Right lobe of liver (tissue), 6 donors: Measurements from ENCODE around the gene RANBP17. TPM values are rescaled to one million over a fixed set of nuclear protein-coding genes. Genes with fewer than 3 reads are reported as not detected.
A peak's percentile ranks its signal among the peaks of the same experiment; 100 is the strongest.
"Not testable (repeated sequence)": the region's sequence is repeated elsewhere in the genome, so short reads cannot be mapped to it uniquely, and the experiment has no call there.

Source experiments
- ATAC-seq, 4 donors: fragments of 200-7000 bp; cut with Tn5 transposase; one replicate each; pipeline ENCODE4 v1.9.1; 2020; ENCODE audit warnings: mild to moderate bottlenecking in 4 of 4, moderate library complexity in 4 of 4
- DNase-seq, 3 donors: peaks; one replicate each; pipeline ENCODE4 v3.0.0-alpha.2; 2020
- H3K27ac ChIP-seq, 3 donors: fragments of 200-600 bp; one replicate each; pipeline ENCODE4 v1.8.0; 2022
- H3K27me3 ChIP-seq, 2 donors: fragments of 200-600 bp; one replicate each; pipeline ENCODE4 v1.8.0; 2022
- H3K36me3 ChIP-seq, 4 donors: fragments of 200-600 bp; sonication (generic) in 1 of 4; one replicate each; pipeline versions ENCODE4 v1.5.1 to v1.8.0; 2017 to 2022; ENCODE audit warnings: control low read depth in 1 of 4
- H3K4me1 ChIP-seq, 4 donors: fragments of 200-600 bp; sonication (generic) in 1 of 4; one replicate each; pipeline versions ENCODE4 v1.5.1 to v1.8.0; 2017 to 2022; ENCODE audit warnings: control low read depth in 1 of 4
- H3K4me3 ChIP-seq, 3 donors: fragments of 200-600 bp; one replicate each; pipeline ENCODE4 v1.8.0; 2022
- H3K9me3 ChIP-seq, 4 donors: fragments of 200-600 bp; sonication (generic) in 1 of 4; one replicate each; pipeline versions ENCODE4 v1.5.1 to v1.8.0; 2017 to 2022; ENCODE audit warnings: control low read depth in 1 of 4
- CTCF ChIP-seq, 4 donors: fragments of 200-600 bp in 3 of 4; fragments of 450-650 bp in 1 of 4; IDR thresholded peaks; one replicate each; pipeline versions ENCODE4 v1.5.1 to v1.8.0; 2016 to 2022; ENCODE audit warnings: antibody characterized with exemption in 4 of 4, mild to moderate bottlenecking in 2 of 4
- POLR2A ChIP-seq: fragments of 450-650 bp; IDR thresholded peaks from one replicate; pipeline ENCODE4 v1.6.1; 2017; ENCODE audit warnings: antibody characterized with exemption, mild to moderate bottlenecking
- WGBS: methylation state at CpG from one replicate; pipeline ENCODE4 v1.1.6; 2018; ENCODE audit warnings: low coverage, low lambda C conversion rate; ENCODE audit not compliant: insufficient coverage; ENCODE audit errors: missing lambda C conversion rate; 5-methylcytosine and 5-hydroxymethylcytosine counted together
- intact Hi-C, 2 donors: fragments of 100-400 bp; cut with DNase I; formaldehyde crosslinking; loops; one replicate each; pipeline versions ENCODE4 v1.11.2 to v1.14.1; 2022
- total RNA-seq, 6 experiments: library from RNA; depleted of rRNA in 2 of 6; stranded (reverse); fragments of >200 nt in 2 of 6; fragmentation: NEBNext Ultra II Directional in 3 of 6; extraction: Animal tissue kit (Norgen Biotek cat#: 25700) in 3 of 6; gene quantifications; one replicate each; pipeline versions ENCODE4 v1.1.0 to v1.2.4, GENCODE V29; 2016 to 2023
- donor health status: DM: no; HTN: yes; CAD: no.
- donor health status: DM: no; HTN: no; CAD: no.
- donor health status: DM: no; HTN: no; CAD: no.
- donor health status: DM: no; HTN: yes; CAD: no.
- donor health status: DM: no; HTN: yes; CAD: no.

Gene RANBP17
- total RNA-seq, 6 experiments from 2014 or later: 1.5 to 5.7 (median 4.7) TPM

GRCh38 chr5:171158581-171158980, 296.8 kb downstream of the RANBP17 start:
- Histone ChIP-seq H3K4me3 (no peak overlapping the region), H3K27me3 (no peaks in the 10 kb centered on the region), H3K4me1 (no peaks in the 10 kb centered on the region), H3K9me3 (no peaks in the 10 kb centered on the region), H3K27ac (no peak overlapping the region), H3K36me3 (no peaks in the 10 kb centered on the region)
- intact Hi-C loops: no loop called here
- TF ChIP-seq POLR2A: no peak
- 100% methylated on average over 1 of the region's 1 CpG for WGBS
- ATAC-seq: no peak
- DNase-seq: no peak

- intact Hi-C loops: no loop called here
- DNase-seq: no peak
- Histone ChIP-seq H3K4me3 (no peak overlapping the region), H3K27me3 (no peaks in the 10 kb centered on the region), H3K27ac (no peak overlapping the region), H3K36me3 (no peaks in the 10 kb centered on the region), H3K9me3 (no peaks in the 10 kb centered on the region), H3K4me1 (no peaks in the 10 kb centered on the region)
- TF ChIP-seq CTCF (IDR thresholded peaks at IDR 0.05): no peak
- no peak for TF ChIP-seq POLR2A
- no peak for ATAC-seq
- WGBS: no CpG with 5 or more reads among the region's 1 CpG
Observed at GRCh38 chr5:171162165-171162564, 300.3 kb downstream of the RANBP17 start.

GRCh38 chr5:171162596-171162995, 300.8 kb downstream of the RANBP17 start:
- H3K27me3 ChIP-seq: no peaks in the 10 kb centered on the region
- DNase-seq: no peak
- H3K27ac ChIP-seq: no peak overlapping the region
- intact Hi-C loops: no loop called here
- H3K9me3 ChIP-seq: no peaks in the 10 kb centered on the region
- WGBS: 33% methylated on average over 1 of the region's 1 CpG
- H3K4me3 ChIP-seq: no peak overlapping the region
- no peaks in the 10 kb centered on the region for H3K36me3 ChIP-seq
- ATAC-seq: peak; percentile 52 to 59 (median 56)
- TF ChIP-seq CTCF (IDR thresholded peaks at IDR 0.05) (peak in 3 of 4 donors; percentile 8 to 37 (median 21)), POLR2A (no peak)
- no peaks in the 10 kb centered on the region for H3K4me1 ChIP-seq

- ATAC-seq (no peak), DNase-seq (no peak)
- Histone ChIP-seq H3K9me3 (no peaks in the 10 kb centered on the region), H3K27ac (no peak overlapping the region), H3K4me3 (no peak overlapping the region), H3K4me1 (no peaks in the 10 kb centered on the region), H3K36me3 (no peaks in the 10 kb centered on the region), H3K27me3 (no peaks in the 10 kb centered on the region)
- TF ChIP-seq POLR2A (no peak), CTCF (IDR thresholded peaks at IDR 0.05) (no peak)
- intact Hi-C loops: no loop called here
Observed at GRCh38 chr5:171166766-171167165, 304.9 kb downstream of the RANBP17 start.

GRCh38 chr5:171168171-171168570, 306.4 kb downstream of the RANBP17 start:
- Histone ChIP-seq H3K4me1 (no peaks in the 10 kb centered on the region), H3K27me3 (no peaks in the 10 kb centered on the region), H3K27ac (no peak overlapping the region), H3K36me3 (no peaks in the 10 kb centered on the region), H3K9me3 (no peaks in the 10 kb centered on the region), H3K4me3 (no peak overlapping the region)
- 71% methylated on average over 4 of the region's 4 CpGs for WGBS
- TF ChIP-seq CTCF (IDR thresholded peaks at IDR 0.05) (no peak), POLR2A (no peak)
- intact Hi-C loops: no loop called here
- ATAC-seq (no peak), DNase-seq (no peak)

GRCh38 chr5:171174960-171175359, 313.1 kb downstream of the RANBP17 start:
- WGBS: 94% methylated on average over 2 of the region's 2 CpGs
- H3K36me3 ChIP-seq, H3K27ac ChIP-seq, DNase-seq, H3K27me3 ChIP-seq, H3K4me3 ChIP-seq, intact Hi-C loops, ATAC-seq, H3K4me1 ChIP-seq, H3K9me3 ChIP-seq: not testable (repeated sequence)
